GM06990 (cell line): ENCODE measurements around the gene SCIMP.

Experiments
- DNase-seq: peaks from one replicate; pipeline ENCODE4 v3.0.0-alpha.2; 2011; ENCODE audit not compliant: insufficient read length; ENCODE audit errors: extremely low read depth
- H3K27me3 ChIP-seq: replicated peaks from 2 replicates; pipeline ENCODE4 v1.6.0; 2011; ENCODE audit warnings: low read length; ENCODE audit not compliant: control insufficient read depth, insufficient read depth
- H3K36me3 ChIP-seq: 2 replicates; pipeline ENCODE4 v1.5.1; 2011; ENCODE audit warnings: low read length; ENCODE audit not compliant: control insufficient read depth, insufficient read depth
- H3K4me3 ChIP-seq: replicated peaks from 2 replicates; pipeline ENCODE4 v1.5.1; 2011; ENCODE audit warnings: low read depth, mild to moderate bottlenecking, control low read depth, low read length
- TF ChIP-seq, protein P1 (sequence below): IDR thresholded peaks from 2 replicates; pipeline ENCODE4 v1.5.1; 2011; ENCODE audit warnings: low read length, control low read depth, mild to moderate bottlenecking, inconsistent platforms; ENCODE audit not compliant: insufficient read depth, poor library complexity, severe bottlenecking

The SCIMP gene

GRCh38 chr17:5234645-5235576, at the start of gene SCIMP:
TSS of gene SCIMP (minus strand) at chr17:5234860. CDS start at chr17:5234755, 105 bp downstream.
- peak within 1 kb of the TSS; percentile 86 for H3K4me3 ChIP-seq

DNA sequence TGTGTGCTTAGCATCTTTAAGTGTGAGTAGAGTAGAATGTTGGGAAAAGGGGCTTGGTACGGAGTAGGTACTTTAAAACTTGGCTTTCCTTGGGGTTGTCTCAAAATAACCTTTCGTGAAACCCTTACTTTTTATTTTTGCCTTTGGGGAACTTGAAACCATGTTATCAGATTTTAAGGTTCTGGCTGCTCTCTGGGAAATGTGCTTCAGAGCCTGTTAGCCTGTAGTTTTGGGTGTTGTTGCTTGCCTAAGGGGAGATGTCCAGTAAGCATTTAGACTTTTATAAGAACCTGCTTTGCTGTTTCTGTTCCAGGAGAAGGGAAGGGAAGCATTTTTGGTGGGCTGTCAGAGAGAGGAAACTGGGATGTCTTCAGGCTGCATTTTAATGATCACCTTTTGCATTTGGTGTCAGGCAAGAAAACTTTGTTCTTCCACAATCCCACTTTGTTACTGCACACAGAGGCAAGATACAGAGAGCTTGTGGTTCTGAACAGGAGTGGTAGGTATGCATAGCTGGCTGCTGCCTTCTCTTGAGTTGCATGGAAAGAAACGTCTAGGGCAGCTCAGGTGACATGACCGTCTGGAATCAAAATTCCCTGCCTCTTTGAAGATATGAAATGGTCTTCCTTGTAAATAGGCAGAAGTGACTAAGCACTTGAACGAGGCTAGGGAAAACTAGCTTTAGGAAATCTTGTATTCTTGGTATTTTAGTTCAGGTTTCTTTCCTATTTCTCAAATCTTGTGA, 49.1 kb upstream of the SCIMP start:
- Histone ChIP-seq H3K4me3 (peak overlapping the region; percentile 84), H3K27me3 (no peaks in the 10 kb centered on the region), H3K36me3 (peaks cover 3% of the 10 kb centered on the region)
- no peak for DNase-seq
- TF ChIP-seq, protein P1, sequence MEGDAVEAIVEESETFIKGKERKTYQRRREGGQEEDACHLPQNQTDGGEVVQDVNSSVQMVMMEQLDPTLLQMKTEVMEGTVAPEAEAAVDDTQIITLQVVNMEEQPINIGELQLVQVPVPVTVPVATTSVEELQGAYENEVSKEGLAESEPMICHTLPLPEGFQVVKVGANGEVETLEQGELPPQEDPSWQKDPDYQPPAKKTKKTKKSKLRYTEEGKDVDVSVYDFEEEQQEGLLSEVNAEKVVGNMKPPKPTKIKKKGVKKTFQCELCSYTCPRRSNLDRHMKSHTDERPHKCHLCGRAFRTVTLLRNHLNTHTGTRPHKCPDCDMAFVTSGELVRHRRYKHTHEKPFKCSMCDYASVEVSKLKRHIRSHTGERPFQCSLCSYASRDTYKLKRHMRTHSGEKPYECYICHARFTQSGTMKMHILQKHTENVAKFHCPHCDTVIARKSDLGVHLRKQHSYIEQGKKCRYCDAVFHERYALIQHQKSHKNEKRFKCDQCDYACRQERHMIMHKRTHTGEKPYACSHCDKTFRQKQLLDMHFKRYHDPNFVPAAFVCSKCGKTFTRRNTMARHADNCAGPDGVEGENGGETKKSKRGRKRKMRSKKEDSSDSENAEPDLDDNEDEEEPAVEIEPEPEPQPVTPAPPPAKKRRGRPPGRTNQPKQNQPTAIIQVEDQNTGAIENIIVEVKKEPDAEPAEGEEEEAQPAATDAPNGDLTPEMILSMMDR, result no peak

More at GRCh38 chr17:5234645-5235576, at the start of gene SCIMP:
- DNase-seq, result peak; percentile 79
- H3K27me3 ChIP-seq, result no peaks in the 10 kb centered on the region
- H3K36me3 ChIP-seq, result peaks cover 8% of the 10 kb centered on the region
- TF ChIP-seq, protein P1, result no peak

DNA sequence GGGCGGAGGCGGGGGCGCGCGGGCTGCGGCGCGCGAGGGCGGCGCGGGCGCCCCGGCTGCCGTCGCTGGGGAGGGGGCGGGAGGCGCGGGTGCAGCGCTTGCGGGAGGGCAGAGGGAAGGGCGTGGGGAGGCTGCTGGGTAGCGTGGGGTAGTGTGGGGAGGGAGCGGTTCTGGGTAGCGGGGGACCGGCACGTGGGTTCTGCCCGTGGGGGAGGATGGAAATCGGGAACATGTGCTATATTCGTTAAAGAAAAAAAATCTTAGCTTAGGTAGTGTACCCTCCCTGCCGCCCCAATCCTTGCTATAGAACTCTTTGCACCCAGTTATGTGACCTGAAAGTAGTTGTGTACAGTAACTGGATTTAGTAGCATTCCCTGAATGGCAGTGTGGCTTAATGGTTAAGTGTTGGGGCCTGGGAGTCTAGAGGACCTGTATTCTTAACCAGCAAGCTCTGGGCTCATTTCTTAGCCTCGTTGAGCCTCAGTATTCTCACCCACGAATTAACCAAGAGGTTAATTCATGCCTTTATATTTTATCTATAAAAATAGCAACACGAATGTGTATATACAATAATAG, 48.1 kb upstream of the SCIMP start:
- TF ChIP-seq, protein P1, result no peak
- H3K4me3 ChIP-seq, result peak overlapping the region; percentile 84
- H3K36me3 ChIP-seq, result peaks cover 3% of the 10 kb centered on the region
- DNase-seq, result peak; percentile 22
- no peaks in the 10 kb centered on the region for H3K27me3 ChIP-seq

DNA sequence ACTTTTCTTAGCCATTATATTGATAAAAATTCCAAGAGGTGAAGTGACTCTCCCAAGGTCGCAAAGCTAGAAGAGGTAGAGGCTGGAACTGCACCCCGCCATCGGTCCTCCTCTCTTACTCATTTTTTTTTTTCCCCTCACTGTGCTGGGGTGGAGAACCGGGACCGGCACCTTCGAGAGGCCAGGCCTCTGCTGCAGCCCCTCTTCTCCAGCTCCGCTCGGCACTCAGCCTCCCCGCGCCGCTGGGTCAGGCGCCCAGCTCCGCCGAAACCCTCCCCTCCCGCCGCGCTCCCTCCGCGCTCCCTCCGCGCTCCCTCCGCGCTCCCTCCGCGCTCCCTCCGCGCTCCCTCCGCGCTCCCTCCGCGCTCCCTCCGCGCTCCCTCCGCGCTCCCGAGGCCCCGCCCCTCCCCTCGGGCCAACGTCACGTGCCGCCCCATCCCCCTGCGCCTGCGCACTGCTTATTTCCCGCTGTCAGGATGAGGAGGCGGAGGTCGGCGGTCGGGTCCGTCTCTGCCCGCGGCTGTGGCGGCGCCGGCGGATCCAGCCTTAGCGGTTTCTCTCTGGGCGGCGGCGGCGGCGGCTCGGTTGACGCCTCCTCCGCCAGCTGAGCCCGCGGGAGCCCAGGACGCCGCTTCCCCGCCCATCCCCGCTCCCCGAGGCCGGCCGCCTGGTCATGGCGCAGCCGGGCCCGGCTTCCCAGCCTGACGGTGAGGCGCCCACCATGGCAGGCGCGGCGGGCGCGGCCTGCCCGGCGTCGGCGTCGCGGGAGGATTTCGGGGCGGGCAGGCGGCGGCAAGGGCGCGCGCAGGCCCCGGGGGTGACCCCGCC, 47.4 kb upstream of the SCIMP start, which contains the start of gene RABEP1:
TSS of gene RABEP1 (plus strand) at position 471 of the 828 bp plus-strand sequence. CDS start at position 674, 203 bp downstream.
- peaks cover 3% of the 10 kb centered on the region for H3K36me3 ChIP-seq
- peak within 1 kb of the TSS; percentile 84 for H3K4me3 ChIP-seq
- TF ChIP-seq, protein P1, result no peak
- peak; percentile 89 for DNase-seq
- H3K27me3 ChIP-seq, result no peaks in the 10 kb centered on the region

DNA sequence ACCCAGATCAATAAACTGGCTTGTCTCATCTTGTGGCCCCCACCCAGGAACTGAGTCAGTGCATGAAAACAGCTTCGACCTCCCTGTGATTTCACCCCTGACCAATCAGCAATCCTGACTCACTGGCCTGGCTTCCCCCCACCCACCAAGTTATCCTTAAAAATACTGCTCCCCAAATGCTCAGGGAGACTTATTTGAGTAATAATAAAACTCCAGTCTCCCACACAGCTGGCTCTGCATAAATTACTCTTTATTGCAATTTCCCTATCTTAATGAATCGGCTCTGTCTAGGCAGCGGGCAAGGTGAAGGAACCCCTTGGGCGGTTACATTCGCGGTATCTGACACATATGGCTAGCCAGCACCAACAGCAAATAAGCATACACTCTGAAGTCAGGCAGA, 37.7 kb upstream of the SCIMP start:
- Histone ChIP-seq H3K27me3 (no peaks in the 10 kb centered on the region), H3K4me3 (no peak overlapping the region), H3K36me3 (no peaks in the 10 kb centered on the region)
- no peak for DNase-seq
- TF ChIP-seq, protein P1, result no peak
